Mucosa of stomach (tissue), 1 donor: ENCODE results near the gene ENO1.
"Not testable (repeated sequence)": the region's sequence is repeated elsewhere in the genome, so short reads cannot be mapped to it uniquely, and the experiment has no call there.

Source experiments
- H3K27me3 ChIP-seq: one replicate; pipeline ENCODE4 v1.7.0; 2013; ENCODE audit warnings: mild to moderate bottlenecking, low read length; ENCODE audit not compliant: control insufficient read depth, insufficient read depth
- H3K36me3 ChIP-seq: one replicate; pipeline ENCODE4 v1.7.0; 2013; ENCODE audit warnings: low read length; ENCODE audit not compliant: control insufficient read depth, insufficient read depth
- H3K4me1 ChIP-seq: one replicate; pipeline ENCODE4 v1.7.0; 2013; ENCODE audit warnings: mild to moderate bottlenecking, low read length; ENCODE audit not compliant: control insufficient read depth, insufficient read depth
- H3K4me3 ChIP-seq: one replicate; pipeline ENCODE4 v1.7.0; 2013; ENCODE audit warnings: low read length
- H3K9ac ChIP-seq: one replicate; pipeline ENCODE4 v1.7.0; 2013; ENCODE audit warnings: mild to moderate bottlenecking, low read length, moderate library complexity
- H3K9me3 ChIP-seq: one replicate; pipeline ENCODE4 v1.7.0; 2013; ENCODE audit warnings: mild to moderate bottlenecking, low read length, moderate library complexity; ENCODE audit not compliant: control insufficient read depth
- donor health status: Pancreatic carcinoma.

The ENO1 gene

DNA sequence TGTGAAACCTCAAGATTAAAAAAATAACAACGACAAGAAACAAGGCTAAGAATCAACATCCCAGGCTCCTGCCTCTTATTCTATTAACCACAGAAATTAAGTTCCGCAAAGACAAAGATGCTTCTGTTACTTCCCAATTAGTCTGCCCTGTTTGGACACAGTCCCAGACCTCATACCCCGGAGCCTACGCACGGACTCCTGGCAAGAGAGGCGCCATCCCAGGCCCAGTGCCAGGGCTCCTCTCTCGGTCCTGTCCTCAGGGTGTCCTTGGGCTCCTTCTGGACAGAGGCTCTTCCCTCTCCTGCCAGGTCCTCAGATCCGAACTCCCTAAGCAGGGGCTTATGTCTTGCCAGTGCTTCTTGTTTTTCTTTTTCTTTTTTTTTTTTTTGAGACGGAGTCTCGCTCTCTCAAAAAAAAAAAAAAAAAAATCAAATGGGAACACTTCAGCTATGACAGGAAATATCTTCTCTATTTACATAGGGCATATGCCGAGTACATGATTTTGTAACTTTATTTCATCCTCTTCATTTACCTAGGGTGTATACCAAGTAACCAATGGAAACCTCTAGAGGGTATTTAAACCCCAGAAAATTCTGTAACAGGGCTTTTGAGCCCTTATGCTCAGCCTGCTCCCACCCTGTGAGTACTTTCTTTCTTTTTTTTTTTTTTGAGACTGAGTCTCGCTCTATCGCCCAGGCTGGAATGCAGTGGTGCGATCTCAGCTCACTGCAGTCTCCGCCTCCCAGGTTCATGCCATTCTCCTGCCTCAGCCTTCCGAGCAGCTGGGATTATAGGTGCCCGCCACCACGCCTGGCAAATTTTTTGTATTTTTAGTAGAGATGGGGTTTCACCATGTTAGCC, 11.7 kb upstream of the ENO1 start:
- Histone ChIP-seq H3K9me3 (no peaks in the 10 kb centered on the region), H3K4me3 (no peak overlapping the region), H3K27me3 (no peaks in the 10 kb centered on the region), H3K36me3 (no peaks in the 10 kb centered on the region), H3K9ac (no peak overlapping the region), H3K4me1 (no peaks in the 10 kb centered on the region)

DNA sequence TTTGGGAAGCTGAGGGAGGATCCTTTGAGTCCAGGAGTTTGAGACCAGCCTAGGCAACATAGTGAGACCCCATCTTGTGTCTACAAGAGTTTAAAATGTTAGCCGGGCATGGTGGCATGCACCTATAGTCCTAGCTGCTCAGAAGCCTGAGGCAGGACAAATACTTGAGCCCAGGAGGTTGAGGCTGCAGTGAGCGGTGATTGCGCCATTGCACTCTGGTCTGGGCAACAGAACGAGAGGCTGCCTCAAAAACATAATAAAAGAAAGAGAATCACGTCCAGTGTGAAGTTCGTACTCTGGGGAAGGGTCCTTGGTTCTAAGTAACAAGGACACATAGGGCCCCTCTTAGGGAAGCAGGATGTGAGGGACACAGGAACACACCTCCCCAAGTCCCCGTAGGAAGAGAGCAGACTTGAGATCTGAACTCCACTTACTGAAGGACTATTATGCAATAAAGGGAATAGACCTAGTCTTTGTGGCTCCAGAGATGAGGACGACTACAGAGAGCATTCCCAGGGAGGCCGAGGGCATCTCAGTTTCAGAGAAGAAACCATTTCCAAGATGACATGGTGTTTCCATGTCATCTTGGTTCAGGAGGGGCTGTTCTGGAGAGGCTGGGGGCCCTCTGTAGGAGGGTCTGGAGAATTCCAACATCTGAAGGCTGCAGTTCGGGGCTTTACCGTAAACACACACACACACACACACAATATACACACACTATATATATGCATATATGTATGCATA, 10.8 kb upstream of the ENO1 start:
- no peak overlapping the region for H3K9ac ChIP-seq
- no peaks in the 10 kb centered on the region for H3K36me3 ChIP-seq
- no peaks in the 10 kb centered on the region for H3K27me3 ChIP-seq
- no peaks in the 10 kb centered on the region for H3K9me3 ChIP-seq
- no peaks in the 10 kb centered on the region for H3K4me1 ChIP-seq
- no peak overlapping the region for H3K4me3 ChIP-seq

DNA sequence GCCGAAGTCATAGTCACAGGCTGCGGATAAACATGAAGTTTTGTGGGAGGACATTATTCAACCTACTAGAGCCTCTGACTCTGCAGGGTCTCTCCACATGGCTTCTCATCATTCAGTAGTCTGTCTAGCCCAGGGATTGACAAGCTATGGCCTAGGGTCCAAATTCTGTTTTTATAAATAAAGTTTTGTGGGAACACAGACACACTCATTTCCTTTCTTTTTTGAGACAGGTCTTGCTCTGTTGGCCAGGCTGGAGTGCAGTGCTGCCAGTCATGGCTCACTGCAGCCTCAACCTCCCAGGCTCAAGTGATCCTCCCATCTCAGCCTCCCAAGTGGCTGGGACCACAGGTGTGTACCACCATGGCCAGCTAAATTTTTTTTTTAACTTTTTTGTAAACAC, 8.1 kb upstream of the ENO1 start:
- no peaks in the 10 kb centered on the region for H3K36me3 ChIP-seq
- H3K4me3 ChIP-seq, result no peak overlapping the region
- H3K27me3 ChIP-seq, result no peaks in the 10 kb centered on the region
- H3K9ac ChIP-seq, result no peak overlapping the region
- no peaks in the 10 kb centered on the region for H3K4me1 ChIP-seq
- H3K9me3 ChIP-seq, result no peaks in the 10 kb centered on the region

DNA sequence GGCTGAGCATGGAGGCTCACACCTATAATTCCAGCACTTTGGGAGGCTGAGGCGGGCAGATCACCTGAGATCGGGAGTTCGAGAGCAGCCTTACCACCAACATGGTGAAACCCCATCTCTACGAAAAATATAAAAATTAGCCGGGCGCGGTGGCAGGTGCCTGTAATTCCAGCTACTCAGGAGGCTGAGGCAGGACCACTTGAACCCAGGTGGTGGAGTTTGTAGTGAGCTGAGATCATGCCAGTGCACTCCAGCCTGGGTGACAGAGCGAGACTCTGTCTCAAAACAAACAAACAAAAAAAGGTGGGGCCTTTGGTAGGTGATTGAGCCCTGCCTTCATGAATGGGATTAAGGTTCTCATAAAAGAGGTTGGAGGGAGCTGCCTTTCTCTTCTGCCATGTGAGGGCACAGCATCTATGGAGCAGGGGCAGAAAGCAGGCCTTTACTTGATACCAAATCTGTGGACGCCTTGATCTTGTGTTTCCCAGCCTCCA, 7.6 kb upstream of the ENO1 start:
- not testable (repeated sequence) for H3K4me3 ChIP-seq, H3K4me1 ChIP-seq, H3K36me3 ChIP-seq, H3K9me3 ChIP-seq, H3K9ac ChIP-seq, H3K27me3 ChIP-seq

DNA sequence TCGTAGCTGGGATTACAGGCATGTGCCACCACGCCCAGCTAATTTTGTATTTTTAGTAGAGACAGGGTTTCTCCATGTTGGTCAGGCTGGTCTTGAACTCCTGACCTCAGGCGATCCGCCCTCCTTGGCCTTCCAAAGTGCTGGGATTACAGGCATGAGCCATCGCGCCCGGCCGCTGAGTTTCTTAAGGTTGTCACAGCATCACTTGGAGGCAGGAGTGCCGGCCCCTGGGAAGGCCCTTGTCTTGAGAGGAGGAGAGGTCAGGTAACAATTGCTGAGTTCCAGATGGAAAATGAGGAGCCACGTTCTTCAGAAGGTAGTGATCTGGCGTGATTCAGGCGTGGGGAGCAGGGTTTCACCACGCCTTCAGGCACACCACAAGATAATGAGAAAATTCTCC, 5.6 kb upstream of the ENO1 start:
- peaks cover 17% of the 10 kb centered on the region for H3K4me1 ChIP-seq
- not testable (repeated sequence) for H3K9me3 ChIP-seq

DNA sequence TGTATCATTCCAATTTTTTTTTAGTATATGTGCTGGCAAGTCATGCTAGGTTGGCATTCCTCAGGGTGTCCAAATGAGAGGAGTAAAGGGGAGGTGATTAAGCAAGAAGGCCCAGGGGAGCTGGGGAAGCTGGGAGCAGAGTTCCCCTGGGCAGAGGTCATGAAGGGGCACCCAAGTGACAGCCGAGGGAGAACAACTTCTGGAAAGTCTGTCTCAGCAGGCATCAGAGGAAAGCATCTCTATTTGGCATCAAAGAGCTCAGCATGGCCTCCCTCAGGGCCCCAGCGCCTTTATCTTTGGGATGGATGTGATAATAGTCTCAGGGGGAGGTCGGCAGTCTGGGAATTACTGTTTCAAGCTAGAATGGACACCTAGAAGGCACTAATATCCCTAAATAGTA, 5.0 kb upstream of the ENO1 start:
- Histone ChIP-seq H3K36me3 (no peaks in the 10 kb centered on the region), H3K4me3 (no peak overlapping the region), H3K9ac (no peak overlapping the region), H3K27me3 (no peaks in the 10 kb centered on the region), H3K9me3 (no peaks in the 10 kb centered on the region), H3K4me1 (peaks cover 17% of the 10 kb centered on the region)

More for the DNA sequence above, 5.6 kb upstream of the ENO1 start:
- H3K27me3 ChIP-seq, H3K9ac ChIP-seq, H3K36me3 ChIP-seq, H3K4me3 ChIP-seq: not testable (repeated sequence)

DNA sequence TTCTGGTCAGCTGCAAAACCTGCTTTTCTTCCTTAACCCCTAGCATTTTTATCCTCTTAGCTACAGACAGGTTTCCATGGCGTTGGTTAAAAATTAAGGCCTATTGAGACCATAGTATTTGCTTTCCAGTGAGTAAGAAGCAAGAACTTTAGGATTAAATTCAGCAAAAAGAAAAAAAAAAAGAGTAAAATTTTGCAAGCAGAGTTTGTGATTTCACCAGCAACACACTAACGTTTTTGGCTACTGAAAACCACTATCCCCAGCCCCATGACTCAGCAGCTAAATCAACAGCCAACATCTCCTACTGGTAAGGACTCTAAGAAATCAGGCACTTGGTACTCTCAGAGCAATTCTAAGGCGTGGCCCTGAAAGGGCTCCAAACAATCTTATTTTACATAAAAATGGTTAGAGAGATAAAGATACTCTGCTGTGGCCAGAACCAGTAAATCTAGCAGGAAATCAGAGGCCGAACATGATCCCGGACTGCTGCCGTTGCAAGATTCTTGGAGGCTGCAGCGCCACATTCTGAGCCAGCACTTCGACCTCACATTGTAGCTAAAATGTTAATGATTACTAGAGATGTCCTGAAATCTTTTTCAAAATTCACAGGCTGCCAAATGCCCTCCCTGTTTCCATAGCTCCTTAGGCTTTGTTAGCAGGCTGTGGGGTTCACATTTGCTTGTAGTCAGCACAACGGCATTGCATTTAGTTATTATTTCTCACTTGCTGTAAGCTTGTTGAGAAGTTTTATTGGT, 1.6 kb upstream of the ENO1 start:
- Histone ChIP-seq H3K4me3 (no peak overlapping the region), H3K9me3 (no peaks in the 10 kb centered on the region), H3K36me3 (no peaks in the 10 kb centered on the region), H3K27me3 (no peaks in the 10 kb centered on the region), H3K4me1 (peaks cover 34% of the 10 kb centered on the region), H3K9ac (no peak overlapping the region)

DNA sequence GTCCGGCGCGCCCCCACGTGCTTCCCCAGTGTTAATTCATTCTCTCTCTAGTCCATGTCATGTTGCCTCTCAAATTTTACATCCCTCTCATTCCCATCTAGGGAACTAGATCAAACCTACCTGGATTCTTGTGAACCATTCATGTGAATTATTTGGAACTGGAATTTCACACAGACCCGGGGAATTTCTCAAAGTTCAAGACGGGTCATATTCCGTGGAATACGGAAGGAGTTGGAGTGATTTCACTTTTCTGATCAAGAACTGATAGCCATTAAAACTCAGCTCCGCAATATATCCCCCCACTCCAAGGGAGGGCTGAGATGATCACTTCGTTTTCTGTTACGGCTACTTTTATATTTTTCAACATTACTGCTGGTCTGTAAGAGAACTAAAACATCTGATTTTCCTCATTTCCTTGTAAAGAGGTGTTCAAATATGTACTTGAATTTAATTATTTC, 1.0 kb upstream of the ENO1 start:
- H3K4me3 ChIP-seq, result peak overlapping the region; percentile 97
- no peaks in the 10 kb centered on the region for H3K36me3 ChIP-seq
- no peaks in the 10 kb centered on the region for H3K9me3 ChIP-seq
- peaks cover 37% of the 10 kb centered on the region for H3K4me1 ChIP-seq
- H3K9ac ChIP-seq, result peak overlapping the region; percentile 97
- no peaks in the 10 kb centered on the region for H3K27me3 ChIP-seq

DNA sequence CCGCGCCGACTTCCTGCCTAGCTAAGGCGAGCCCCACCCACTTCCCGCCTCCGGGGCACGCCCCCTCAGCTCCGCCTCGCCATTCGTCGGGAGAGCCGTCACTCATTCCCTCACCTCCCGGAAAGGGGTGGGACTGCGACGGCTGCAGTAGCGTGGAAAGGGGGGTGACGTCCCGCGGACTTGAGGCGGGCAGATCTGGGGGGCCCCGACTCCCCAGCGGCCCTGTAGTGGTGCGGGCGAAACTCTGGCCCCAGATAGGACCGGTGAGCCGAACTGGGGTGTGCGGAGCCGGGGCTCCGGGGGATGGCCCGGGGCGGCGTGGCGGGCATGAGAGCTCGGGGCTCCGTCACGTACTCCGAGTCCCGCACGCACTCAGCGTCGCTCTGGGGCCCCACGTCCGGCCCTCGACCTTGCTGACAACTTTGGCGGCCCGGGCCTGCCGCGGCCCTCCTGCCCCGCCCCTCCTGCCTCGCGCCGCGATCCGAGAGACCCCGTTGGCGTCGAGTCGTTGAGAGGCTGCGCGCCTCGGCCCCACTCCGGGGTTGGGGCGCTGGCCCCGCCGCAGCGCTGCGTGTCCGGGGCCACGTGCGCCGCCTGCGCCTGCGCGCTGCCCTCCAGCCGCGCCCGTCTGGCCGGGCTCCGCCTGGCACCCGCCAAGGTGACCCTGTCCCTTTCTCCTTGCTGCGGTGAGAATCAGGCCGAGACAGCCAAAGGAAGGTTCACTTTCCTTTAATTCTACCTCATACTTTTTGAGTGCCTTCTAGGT, 395 bp upstream of the ENO1 start:
- Histone ChIP-seq H3K9me3 (no peaks in the 10 kb centered on the region), H3K4me1 (peaks cover 42% of the 10 kb centered on the region), H3K9ac (peak overlapping the region; percentile 97), H3K36me3 (no peaks in the 10 kb centered on the region), H3K27me3 (no peaks in the 10 kb centered on the region), H3K4me3 (peak overlapping the region; percentile 97)

DNA sequence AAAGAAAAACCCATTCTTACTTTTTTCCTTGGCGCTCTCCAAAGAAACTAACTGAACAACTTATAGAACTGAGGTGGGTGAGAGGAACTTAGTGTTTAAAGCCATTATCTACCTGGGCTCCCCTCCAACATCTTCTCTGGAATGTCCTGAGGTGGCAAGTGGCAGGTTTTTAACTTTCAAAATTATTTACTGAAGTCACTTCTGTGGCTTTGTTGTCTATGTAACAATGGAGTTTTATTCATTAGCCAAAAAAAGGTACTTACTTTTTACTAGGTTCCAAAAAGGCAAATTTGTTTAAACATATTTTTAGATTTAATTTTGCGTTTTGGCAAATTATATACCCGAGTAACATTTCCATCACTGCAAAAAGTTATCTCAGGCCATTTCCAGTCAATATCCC, 2.4 kb downstream of the ENO1 start:
- H3K27me3 ChIP-seq, result no peaks in the 10 kb centered on the region
- H3K4me3 ChIP-seq, result no peak overlapping the region
- no peak overlapping the region for H3K9ac ChIP-seq
- no peaks in the 10 kb centered on the region for H3K9me3 ChIP-seq
- peaks cover 16% of the 10 kb centered on the region for H3K36me3 ChIP-seq
- peaks cover 60% of the 10 kb centered on the region for H3K4me1 ChIP-seq

DNA sequence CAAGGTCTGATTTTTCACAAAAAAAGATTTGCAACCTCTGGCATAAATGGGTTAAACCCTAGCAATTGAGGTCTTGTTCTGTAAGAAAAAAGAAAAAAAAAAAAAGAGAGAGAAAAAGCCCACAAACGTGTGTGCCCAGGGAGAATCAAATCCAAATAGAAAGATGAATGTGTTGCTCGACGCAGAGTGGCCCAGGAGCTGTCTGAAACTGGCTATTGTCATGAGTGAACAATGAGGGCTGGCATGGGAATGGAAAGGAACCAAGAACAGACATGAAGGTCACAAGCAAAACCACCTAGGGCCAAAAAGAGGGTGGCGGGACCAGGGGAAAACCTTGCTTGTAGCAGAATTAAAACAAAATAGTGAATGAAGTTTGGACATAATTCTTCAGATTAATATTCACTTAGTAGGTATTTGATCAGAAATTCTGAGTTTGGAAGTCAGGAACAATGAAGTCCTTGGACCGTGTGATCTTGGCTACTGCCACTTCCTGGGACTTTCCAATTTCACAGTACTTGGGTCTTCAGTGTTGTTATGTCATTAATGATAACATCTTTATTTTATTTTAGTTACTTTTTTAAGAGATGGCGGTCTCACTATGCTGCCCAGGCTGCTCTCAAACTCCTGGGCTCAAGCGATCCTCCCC, 3.1 kb downstream of the ENO1 start:
- no peak overlapping the region for H3K4me3 ChIP-seq
- H3K4me1 ChIP-seq, result peaks cover 56% of the 10 kb centered on the region
- H3K27me3 ChIP-seq, result no peaks in the 10 kb centered on the region
- H3K36me3 ChIP-seq, result peaks cover 22% of the 10 kb centered on the region
- H3K9me3 ChIP-seq, result no peaks in the 10 kb centered on the region
- no peak overlapping the region for H3K9ac ChIP-seq
